SW480 (cell line): ENCODE data around the gene PRSS36.
"Not testable (repeated sequence)": the region's sequence is repeated elsewhere in the genome, so short reads cannot be mapped to it uniquely, and the experiment has no call there.

Experiments used
- DNase-seq: peaks from one replicate; pipeline ENCODE4 v3.0.0-alpha.2; 2016; ENCODE audit warnings: low spot score

The PRSS36 gene

GRCh38 chr16:31183432-31184428 is 33.9 kb upstream of the PRSS36 start:
- DNase-seq, result no peak

- DNase-seq, result no peak
Observed at GRCh38 chr16:31182391-31182790, 32.5 kb upstream of the PRSS36 start.

- DNase-seq, result peak; percentile 30
Observed at GRCh38 chr16:31181102-31181830, 31.4 kb upstream of the PRSS36 start.

GRCh38 chr16:31179747-31180459 is 30.0 kb upstream of the PRSS36 start, which contains the start of gene FUS:
FUS (plus strand) TSS chr16:31180139; CDS start chr16:31180215, 76 bp downstream.
- peak; percentile 82 for DNase-seq

GRCh38 chr16:31179219-31179746 is 29.4 kb upstream of the PRSS36 start:
- no peak for DNase-seq

GRCh38 chr16:31177136-31177535 is 27.3 kb upstream of the PRSS36 start:
- peak; percentile 95 for DNase-seq

- not testable (repeated sequence) for DNase-seq
Observed at GRCh38 chr16:31170048-31170447, 20.2 kb upstream of the PRSS36 start.

- DNase-seq, result no peak
Observed at GRCh38 chr16:31168848-31169247, 19.0 kb upstream of the PRSS36 start.

- no peak for DNase-seq
Observed at GRCh38 chr16:31167315-31167714, 17.4 kb upstream of the PRSS36 start.

- no peak for DNase-seq
Observed at GRCh38 chr16:31157136-31157535, 7.3 kb upstream of the PRSS36 start.

- DNase-seq, result not testable (repeated sequence)
Observed at GRCh38 chr16:31150976-31151375, 1.1 kb upstream of the PRSS36 start.

- DNase-seq, result no peak
Observed at GRCh38 chr16:31149332-31149731, 534 bp downstream of the PRSS36 start.

- no peak for DNase-seq
Observed at GRCh38 chr16:31148896-31149295, 970 bp downstream of the PRSS36 start.

- DNase-seq, result no peak
Observed at GRCh38 chr16:31148281-31148728, 1.6 kb downstream of the PRSS36 start.

GRCh38 chr16:31147574-31147973 is 2.3 kb downstream of the PRSS36 start:
- no peak for DNase-seq

GRCh38 chr16:31145398-31145990 is 4.4 kb downstream of the PRSS36 start:
- no peak for DNase-seq

GRCh38 chr16:31144418-31144817 is 5.4 kb downstream of the PRSS36 start:
- not testable (repeated sequence) for DNase-seq

- no peak for DNase-seq
Observed at GRCh38 chr16:31143694-31144148, 6.1 kb downstream of the PRSS36 start.

GRCh38 chr16:31143011-31143693 is 6.7 kb downstream of the PRSS36 start:
- DNase-seq, result no peak

GRCh38 chr16:31142109-31143010 is 7.5 kb downstream of the PRSS36 start:
- DNase-seq, result peak; percentile 96
